GM23338 (cell line): ENCODE data around the gene ANKRD66. TPM values are rescaled to one million over a fixed set of nuclear protein-coding genes. Genes with fewer than 3 reads are reported as not detected.

Experiments used
- CREB1 ChIP-seq: fragments of 250-450 bp; sonication (Bioruptor Pico); IDR thresholded peaks from 2 replicates; pipeline ENCODE4 v1.5.0; 2020; ENCODE audit warnings: low read depth, mild to moderate bottlenecking, moderate library complexity
- POLR2AphosphoS5 ChIP-seq: IDR thresholded peaks from 2 replicates; pipeline ENCODE4 v1.6.1; 2016; ENCODE audit warnings: antibody characterized with exemption, low read depth
- ZNF114 ChIP-seq: fragments of 250-450 bp; sonication (Bioruptor Pico); IDR thresholded peaks from 2 replicates; pipeline ENCODE4 v1.5.0; 2020; ENCODE audit warnings: mild to moderate bottlenecking, moderate library complexity
- polyA plus RNA-seq: library from polyadenylated mRNA; unstranded; fragments of >200 nt; fragmentation: Nextera tagmentation; extraction: Ambion mirVana; gene quantifications from 2 replicates; pipeline ENCODE4 v1.2.1, GENCODE V29; 2016
- total RNA-seq: library from RNA; depleted of rRNA; stranded (reverse); fragments of >200 nt; shearing (Covaris generic); gene quantifications from 2 replicates; pipeline ENCODE4 v1.2.3, GENCODE V29; 2014
- TF ChIP-seq, protein P1 (sequence below): fragments of 250-450 bp; sonication (Bioruptor Pico); IDR thresholded peaks from 2 replicates; pipeline ENCODE4 v1.5.0; 2020; ENCODE audit warnings: mild to moderate bottlenecking, moderate library complexity
- TF ChIP-seq, protein P2 (sequence below): IDR thresholded peaks from one replicate; pipeline ENCODE4 v1.6.1; 2018; ENCODE audit warnings: antibody characterized with exemption; ENCODE audit not compliant: unreplicated experiment
- TF ChIP-seq, protein P3 (sequence below): IDR thresholded peaks from 2 replicates; pipeline ENCODE4 v1.6.1; 2016; ENCODE audit warnings: antibody characterized with exemption

ANKRD66 gene
- total and polyA plus RNA-seq, 2 experiments from 2014 or later = not detected

DNA sequence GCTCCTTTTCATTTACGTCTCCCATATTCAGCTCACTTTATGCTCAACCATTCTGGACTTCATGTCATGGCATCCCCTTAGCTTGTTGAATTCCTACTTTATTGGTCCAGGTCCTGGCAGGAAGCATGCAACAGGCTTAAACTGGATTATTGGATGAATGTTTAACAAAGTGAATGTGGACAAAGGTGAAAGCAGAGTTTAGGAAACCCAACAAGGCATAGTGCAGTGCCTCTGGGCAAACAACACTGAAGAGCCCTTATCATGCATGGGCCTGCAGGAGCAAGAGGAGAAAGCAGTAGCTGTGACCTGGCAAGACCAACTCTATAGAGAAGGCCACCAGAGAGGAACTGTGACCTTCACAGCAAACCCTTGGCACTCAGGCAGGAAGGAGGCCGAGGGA lies 5.3 kb upstream of the ANKRD66 start (continued):
- TF ChIP-seq, protein P1, sequence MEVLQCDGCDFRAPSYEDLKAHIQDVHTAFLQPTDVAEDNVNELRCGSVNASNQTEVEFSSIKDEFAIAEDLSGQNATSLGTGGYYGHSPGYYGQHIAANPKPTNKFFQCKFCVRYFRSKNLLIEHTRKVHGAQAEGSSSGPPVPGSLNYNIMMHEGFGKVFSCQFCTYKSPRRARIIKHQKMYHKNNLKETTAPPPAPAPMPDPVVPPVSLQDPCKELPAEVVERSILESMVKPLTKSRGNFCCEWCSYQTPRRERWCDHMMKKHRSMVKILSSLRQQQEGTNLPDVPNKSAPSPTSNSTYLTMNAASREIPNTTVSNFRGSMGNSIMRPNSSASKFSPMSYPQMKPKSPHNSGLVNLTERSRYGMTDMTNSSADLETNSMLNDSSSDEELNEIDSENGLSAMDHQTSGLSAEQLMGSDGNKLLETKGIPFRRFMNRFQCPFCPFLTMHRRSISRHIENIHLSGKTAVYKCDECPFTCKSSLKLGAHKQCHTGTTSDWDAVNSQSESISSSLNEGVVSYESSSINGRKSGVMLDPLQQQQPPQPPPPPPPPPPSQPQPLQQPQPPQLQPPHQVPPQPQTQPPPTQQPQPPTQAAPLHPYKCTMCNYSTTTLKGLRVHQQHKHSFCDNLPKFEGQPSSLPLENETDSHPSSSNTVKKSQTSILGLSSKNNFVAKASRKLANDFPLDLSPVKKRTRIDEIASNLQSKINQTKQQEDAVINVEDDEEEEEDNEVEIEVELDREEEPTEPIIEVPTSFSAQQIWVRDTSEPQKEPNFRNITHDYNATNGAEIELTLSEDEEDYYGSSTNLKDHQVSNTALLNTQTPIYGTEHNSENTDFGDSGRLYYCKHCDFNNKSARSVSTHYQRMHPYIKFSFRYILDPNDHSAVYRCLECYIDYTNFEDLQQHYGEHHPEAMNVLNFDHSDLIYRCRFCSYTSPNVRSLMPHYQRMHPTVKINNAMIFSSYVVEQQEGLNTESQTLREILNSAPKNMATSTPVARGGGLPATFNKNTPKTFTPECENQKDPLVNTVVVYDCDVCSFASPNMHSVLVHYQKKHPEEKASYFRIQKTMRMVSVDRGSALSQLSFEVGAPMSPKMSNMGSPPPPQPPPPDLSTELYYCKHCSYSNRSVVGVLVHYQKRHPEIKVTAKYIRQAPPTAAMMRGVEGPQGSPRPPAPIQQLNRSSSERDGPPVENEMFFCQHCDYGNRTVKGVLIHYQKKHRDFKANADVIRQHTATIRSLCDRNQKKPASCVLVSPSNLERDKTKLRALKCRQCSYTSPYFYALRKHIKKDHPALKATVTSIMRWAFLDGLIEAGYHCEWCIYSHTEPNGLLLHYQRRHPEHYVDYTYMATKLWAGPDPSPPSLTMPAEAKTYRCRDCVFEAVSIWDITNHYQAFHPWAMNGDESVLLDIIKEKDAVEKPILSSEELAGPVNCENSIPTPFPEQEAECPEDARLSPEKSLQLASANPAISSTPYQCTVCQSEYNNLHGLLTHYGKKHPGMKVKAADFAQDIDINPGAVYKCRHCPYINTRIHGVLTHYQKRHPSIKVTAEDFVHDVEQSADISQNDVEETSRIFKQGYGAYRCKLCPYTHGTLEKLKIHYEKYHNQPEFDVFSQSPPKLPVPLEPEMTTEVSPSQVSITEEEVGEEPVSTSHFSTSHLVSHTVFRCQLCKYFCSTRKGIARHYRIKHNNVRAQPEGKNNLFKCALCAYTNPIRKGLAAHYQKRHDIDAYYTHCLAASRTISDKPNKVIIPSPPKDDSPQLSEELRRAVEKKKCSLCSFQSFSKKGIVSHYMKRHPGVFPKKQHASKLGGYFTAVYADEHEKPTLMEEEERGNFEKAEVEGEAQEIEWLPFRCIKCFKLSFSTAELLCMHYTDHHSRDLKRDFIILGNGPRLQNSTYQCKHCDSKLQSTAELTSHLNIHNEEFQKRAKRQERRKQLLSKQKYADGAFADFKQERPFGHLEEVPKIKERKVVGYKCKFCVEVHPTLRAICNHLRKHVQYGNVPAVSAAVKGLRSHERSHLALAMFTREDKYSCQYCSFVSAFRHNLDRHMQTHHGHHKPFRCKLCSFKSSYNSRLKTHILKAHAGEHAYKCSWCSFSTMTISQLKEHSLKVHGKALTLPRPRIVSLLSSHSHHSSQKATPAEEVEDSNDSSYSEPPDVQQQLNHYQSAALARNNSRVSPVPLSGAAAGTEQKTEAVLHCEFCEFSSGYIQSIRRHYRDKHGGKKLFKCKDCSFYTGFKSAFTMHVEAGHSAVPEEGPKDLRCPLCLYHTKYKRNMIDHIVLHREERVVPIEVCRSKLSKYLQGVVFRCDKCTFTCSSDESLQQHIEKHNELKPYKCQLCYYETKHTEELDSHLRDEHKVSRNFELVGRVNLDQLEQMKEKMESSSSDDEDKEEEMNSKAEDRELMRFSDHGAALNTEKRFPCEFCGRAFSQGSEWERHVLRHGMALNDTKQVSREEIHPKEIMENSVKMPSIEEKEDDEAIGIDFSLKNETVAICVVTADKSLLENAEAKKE = no peak
- TF ChIP-seq POLR2AphosphoS5 (no peak), CREB1 (no peak), ZNF114 (no peak)
- TF ChIP-seq, protein P2, sequence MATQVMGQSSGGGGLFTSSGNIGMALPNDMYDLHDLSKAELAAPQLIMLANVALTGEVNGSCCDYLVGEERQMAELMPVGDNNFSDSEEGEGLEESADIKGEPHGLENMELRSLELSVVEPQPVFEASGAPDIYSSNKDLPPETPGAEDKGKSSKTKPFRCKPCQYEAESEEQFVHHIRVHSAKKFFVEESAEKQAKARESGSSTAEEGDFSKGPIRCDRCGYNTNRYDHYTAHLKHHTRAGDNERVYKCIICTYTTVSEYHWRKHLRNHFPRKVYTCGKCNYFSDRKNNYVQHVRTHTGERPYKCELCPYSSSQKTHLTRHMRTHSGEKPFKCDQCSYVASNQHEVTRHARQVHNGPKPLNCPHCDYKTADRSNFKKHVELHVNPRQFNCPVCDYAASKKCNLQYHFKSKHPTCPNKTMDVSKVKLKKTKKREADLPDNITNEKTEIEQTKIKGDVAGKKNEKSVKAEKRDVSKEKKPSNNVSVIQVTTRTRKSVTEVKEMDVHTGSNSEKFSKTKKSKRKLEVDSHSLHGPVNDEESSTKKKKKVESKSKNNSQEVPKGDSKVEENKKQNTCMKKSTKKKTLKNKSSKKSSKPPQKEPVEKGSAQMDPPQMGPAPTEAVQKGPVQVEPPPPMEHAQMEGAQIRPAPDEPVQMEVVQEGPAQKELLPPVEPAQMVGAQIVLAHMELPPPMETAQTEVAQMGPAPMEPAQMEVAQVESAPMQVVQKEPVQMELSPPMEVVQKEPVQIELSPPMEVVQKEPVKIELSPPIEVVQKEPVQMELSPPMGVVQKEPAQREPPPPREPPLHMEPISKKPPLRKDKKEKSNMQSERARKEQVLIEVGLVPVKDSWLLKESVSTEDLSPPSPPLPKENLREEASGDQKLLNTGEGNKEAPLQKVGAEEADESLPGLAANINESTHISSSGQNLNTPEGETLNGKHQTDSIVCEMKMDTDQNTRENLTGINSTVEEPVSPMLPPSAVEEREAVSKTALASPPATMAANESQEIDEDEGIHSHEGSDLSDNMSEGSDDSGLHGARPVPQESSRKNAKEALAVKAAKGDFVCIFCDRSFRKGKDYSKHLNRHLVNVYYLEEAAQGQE = no peak
- TF ChIP-seq, protein P3, sequence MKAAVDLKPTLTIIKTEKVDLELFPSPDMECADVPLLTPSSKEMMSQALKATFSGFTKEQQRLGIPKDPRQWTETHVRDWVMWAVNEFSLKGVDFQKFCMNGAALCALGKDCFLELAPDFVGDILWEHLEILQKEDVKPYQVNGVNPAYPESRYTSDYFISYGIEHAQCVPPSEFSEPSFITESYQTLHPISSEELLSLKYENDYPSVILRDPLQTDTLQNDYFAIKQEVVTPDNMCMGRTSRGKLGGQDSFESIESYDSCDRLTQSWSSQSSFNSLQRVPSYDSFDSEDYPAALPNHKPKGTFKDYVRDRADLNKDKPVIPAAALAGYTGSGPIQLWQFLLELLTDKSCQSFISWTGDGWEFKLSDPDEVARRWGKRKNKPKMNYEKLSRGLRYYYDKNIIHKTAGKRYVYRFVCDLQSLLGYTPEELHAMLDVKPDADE = no peak
